ENCODE measurements around the gene TEKTIP1. TPM values are rescaled to one million over a fixed set of nuclear protein-coding genes. Genes with fewer than 3 reads are reported as not detected.
A peak's percentile ranks its signal among the peaks of the same experiment; 100 is the strongest.

TEKTIP1 gene
- total RNA-seq, 1 donor from 2014 or later: not detected

- DNase-seq (ENCODE audit: low read depth): no peak
- H3K4me3 ChIP-seq (ENCODE audit: low read depth, low read length): no peak within 1 kb of the TSS
- TF ChIP-seq, protein P1, sequence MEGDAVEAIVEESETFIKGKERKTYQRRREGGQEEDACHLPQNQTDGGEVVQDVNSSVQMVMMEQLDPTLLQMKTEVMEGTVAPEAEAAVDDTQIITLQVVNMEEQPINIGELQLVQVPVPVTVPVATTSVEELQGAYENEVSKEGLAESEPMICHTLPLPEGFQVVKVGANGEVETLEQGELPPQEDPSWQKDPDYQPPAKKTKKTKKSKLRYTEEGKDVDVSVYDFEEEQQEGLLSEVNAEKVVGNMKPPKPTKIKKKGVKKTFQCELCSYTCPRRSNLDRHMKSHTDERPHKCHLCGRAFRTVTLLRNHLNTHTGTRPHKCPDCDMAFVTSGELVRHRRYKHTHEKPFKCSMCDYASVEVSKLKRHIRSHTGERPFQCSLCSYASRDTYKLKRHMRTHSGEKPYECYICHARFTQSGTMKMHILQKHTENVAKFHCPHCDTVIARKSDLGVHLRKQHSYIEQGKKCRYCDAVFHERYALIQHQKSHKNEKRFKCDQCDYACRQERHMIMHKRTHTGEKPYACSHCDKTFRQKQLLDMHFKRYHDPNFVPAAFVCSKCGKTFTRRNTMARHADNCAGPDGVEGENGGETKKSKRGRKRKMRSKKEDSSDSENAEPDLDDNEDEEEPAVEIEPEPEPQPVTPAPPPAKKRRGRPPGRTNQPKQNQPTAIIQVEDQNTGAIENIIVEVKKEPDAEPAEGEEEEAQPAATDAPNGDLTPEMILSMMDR (conservative IDR thresholded peaks at IDR 0.05; ENCODE audit: low read depth, low read length): no peak
These were observed 46.5 kb downstream of the TEKTIP1 start, which contains the start of gene GIPC3 for GRCh38 chr19:3585301-3586126. TSS of gene GIPC3 (plus strand) at chr19:3585478. CDS start at chr19:3585598, 120 bp downstream.

GRCh38 chr19:3586127-3586626 lies 47.2 kb downstream of the TEKTIP1 start:
- H3K4me3 ChIP-seq (ENCODE audit: low read depth, low read length): no peak overlapping the region
- DNase-seq (ENCODE audit: low read depth): no peak
- TF ChIP-seq, protein P1 (conservative IDR thresholded peaks at IDR 0.05; ENCODE audit: low read depth, low read length): peak; percentile 57

DNA sequence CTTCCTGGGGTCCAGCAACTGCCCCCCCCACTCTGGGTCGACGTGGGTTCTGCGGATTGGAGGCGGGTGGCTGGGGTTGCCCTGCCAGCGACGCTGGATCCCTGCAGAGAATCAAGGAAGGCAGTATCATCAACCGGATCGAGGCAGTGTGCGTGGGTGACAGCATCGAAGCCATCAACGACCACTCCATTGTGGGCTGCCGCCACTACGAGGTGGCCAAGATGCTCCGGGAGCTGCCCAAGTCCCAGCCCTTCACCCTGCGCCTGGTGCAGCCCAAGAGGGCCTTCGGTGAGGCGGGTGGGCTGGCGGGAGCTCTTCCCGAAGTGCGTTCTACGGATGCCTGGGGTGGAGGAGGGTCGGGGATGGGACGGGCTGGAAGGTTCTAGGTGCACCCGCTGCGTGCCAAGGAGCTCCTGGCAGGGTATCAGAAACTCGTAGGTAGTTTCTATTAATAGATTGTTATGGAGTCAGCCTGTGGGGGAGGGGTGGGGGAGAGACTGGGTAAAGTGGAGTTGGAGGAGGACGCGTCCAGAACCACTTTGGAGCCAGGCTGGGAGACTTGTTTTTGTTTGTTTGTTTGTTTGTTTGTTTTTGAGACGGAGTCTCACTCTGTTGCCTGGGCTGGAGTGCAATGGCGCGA lies 47.9 kb downstream of the TEKTIP1 start:
- DNase-seq (ENCODE audit: low read depth): no peak
- TF ChIP-seq, protein P1 (conservative IDR thresholded peaks at IDR 0.05; ENCODE audit: low read depth, low read length): no peak
- no peak overlapping the region for H3K4me3 ChIP-seq (ENCODE audit: low read depth, low read length)

DNA sequence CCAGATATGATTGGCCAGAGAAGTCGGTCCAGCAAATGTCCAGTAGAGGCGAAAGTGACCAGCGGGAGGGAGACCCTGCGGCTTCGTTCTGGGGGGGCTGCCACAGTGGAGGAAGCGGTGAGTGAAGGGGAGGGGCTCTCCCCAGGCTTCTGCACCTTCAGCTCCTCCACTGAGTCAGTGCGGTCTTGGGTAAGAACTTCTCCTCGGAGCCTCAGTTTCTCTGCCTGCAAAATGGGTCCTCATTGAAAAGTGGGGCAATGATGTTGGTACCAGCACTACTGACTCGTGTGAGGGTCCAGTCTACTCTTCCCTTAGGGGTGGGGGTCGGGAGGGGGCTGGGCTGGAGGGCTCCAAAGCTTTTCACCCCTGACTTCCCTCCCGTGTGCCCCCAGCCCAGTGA lies 50.5 kb downstream of the TEKTIP1 start:
- no peak overlapping the region for H3K4me3 ChIP-seq (ENCODE audit: low read depth, low read length)
- DNase-seq (ENCODE audit: low read depth): no peak
- TF ChIP-seq, protein P1 (conservative IDR thresholded peaks at IDR 0.05; ENCODE audit: low read depth, low read length): no peak

DNA sequence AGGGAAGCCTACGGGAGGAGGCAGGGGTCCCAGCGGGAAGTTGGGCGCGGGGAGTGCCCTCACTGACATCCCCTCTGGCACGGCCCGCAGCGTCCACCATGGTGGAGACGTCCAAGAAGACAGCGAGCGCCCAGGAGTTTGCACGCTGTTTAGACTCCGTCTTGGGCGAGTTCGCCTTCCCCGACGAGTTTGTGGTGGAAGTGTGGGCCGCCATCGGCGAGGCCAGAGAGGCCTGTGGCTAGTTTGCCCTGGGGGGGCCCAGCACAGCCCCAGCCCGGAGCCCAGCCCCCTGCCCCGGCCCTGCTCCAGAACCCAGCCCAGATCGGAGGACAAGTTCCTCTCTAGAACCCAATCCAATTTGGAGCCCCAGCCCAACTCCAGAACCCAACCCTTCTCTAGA lies 51.0 kb downstream of the TEKTIP1 start:
- no peak for DNase-seq (ENCODE audit: low read depth)
- no peak overlapping the region for H3K4me3 ChIP-seq (ENCODE audit: low read depth, low read length)

DNA sequence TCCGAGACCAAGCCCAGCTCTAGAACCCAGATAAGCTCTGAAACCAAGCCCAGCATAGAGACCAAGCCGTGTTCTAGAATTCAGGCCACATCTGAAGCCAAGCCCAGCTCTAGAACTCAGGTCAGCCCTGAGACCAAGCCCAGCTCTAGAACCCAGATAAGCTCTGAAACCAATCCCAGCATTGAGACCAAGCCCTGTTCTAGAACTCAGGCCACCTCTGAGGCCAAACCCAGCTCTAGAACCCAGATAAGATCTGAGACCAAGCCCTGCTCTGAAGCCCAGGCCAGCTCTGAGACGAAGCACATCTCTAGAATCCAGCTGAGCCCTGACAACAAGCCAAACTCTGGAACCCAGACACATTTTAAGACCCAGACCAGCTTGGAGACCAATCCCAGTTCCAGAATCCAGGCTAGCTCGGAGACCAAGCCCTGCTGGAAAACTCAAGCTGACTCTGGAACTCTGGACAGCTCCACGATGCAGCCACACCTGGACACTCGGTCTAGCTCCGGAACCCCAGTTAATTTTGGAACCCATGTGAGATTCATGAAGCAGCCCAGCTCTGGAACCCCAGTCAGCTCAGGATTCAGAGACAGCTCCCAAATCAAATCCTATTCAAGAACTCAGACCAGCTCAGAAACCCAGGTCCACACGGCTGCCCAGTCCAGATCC lies 52.2 kb downstream of the TEKTIP1 start:
- H3K4me3 ChIP-seq (ENCODE audit: low read depth, low read length): no peak overlapping the region
- no peak for DNase-seq (ENCODE audit: low read depth)
- TF ChIP-seq, protein P1 (conservative IDR thresholded peaks at IDR 0.05; ENCODE audit: low read depth, low read length): no peak

More for the DNA sequence above, 51.0 kb downstream of the TEKTIP1 start:
- TF ChIP-seq, protein P1 (conservative IDR thresholded peaks at IDR 0.05; ENCODE audit: low read depth, low read length): no peak

Data from epithelial cell of proximal tubule (primary cell).